Stimulated activated CD4-positive, alpha-beta T cell treated with anti-CD3 and anti-CD28 coated beads, Interleukin-15, amount 100 ng/mL, for 24 hours (primary cell): ENCODE measurements around the gene CHST8.
"Not testable (repeated sequence)": the region's sequence is repeated elsewhere in the genome, so short reads cannot be mapped to it uniquely, and the experiment has no call there.

Experiments
- DNase-seq: peaks from one replicate; pipeline ENCODE4 v3.0.0-alpha.2; 2020

CHST8 gene

GRCh38 chr19:33695547-33695946, 73.8 kb downstream of the CHST8 start:
- not testable (repeated sequence) for DNase-seq

- DNase-seq, result no peak
These were observed 76.0 kb downstream of the CHST8 start for GRCh38 chr19:33697766-33698165.

GRCh38 chr19:33698576-33699435, 77.1 kb downstream of the CHST8 start:
- no peak for DNase-seq

- no peak for DNase-seq
These were observed 78.1 kb downstream of the CHST8 start for GRCh38 chr19:33699754-33700407.

GRCh38 chr19:33700408-33701013, 78.8 kb downstream of the CHST8 start:
- DNase-seq, result no peak

GRCh38 chr19:33701565-33701964, 79.8 kb downstream of the CHST8 start:
- no peak for DNase-seq

GRCh38 chr19:33702606-33703437, 81.1 kb downstream of the CHST8 start:
- no peak for DNase-seq

GRCh38 chr19:33703438-33703750, 81.6 kb downstream of the CHST8 start:
- no peak for DNase-seq

- no peak for DNase-seq
These were observed 82.1 kb downstream of the CHST8 start for GRCh38 chr19:33703821-33704220.

- DNase-seq, result no peak
These were observed 82.5 kb downstream of the CHST8 start for GRCh38 chr19:33704271-33704670.

- DNase-seq, result no peak
These were observed 83.5 kb downstream of the CHST8 start for GRCh38 chr19:33705090-33705847.

- no peak for DNase-seq
These were observed 84.1 kb downstream of the CHST8 start for GRCh38 chr19:33705860-33706259.

- no peak for DNase-seq
These were observed 84.9 kb downstream of the CHST8 start for GRCh38 chr19:33706631-33707030.

GRCh38 chr19:33712268-33712667, 90.5 kb downstream of the CHST8 start:
- no peak for DNase-seq

- DNase-seq, result no peak
These were observed 91.4 kb downstream of the CHST8 start for GRCh38 chr19:33713194-33713593.

GRCh38 chr19:33714149-33714548, 92.4 kb downstream of the CHST8 start:
- DNase-seq, result no peak

- DNase-seq, result no peak
These were observed 93.7 kb downstream of the CHST8 start for GRCh38 chr19:33715462-33715861.

- no peak for DNase-seq
These were observed 96.1 kb downstream of the CHST8 start for GRCh38 chr19:33717878-33718277.

- no peak for DNase-seq
These were observed 97.0 kb downstream of the CHST8 start for GRCh38 chr19:33718651-33719254.

GRCh38 chr19:33719366-33720154, 97.8 kb downstream of the CHST8 start:
- no peak for DNase-seq

GRCh38 chr19:33720155-33720493, 98.4 kb downstream of the CHST8 start:
- no peak for DNase-seq
